Activated T-cell treated with anti-CD3 and anti-CD28 coated beads, Interleukin-2, amount 50 U/mL, for 1 hour (primary cell): ENCODE results near the gene WTAP.
"Not testable (repeated sequence)": the region's sequence is repeated elsewhere in the genome, so short reads cannot be mapped to it uniquely, and the experiment has no call there.

ENCODE experiments used
- DNase-seq: peaks from one replicate; pipeline ENCODE4 v3.0.0-alpha.2; 2020

Gene WTAP

GRCh38 chr6:159726918-159727716, at the start of gene WTAP:
Gene WTAP (plus strand): TSS chr6:159727506. CDS start chr6:159736266, 8,760 bp downstream.
- DNase-seq: peak; percentile 96

GRCh38 chr6:159677506-159678165, 49.7 kb upstream of the WTAP start:
- no peak for DNase-seq

- DNase-seq: no peak
These were observed 48.7 kb upstream of the WTAP start for GRCh38 chr6:159678574-159678973.

- DNase-seq: no peak
These were observed 47.9 kb upstream of the WTAP start for GRCh38 chr6:159679091-159680077.

GRCh38 chr6:159680104-159680503, 47.2 kb upstream of the WTAP start:
- DNase-seq: no peak

- DNase-seq: no peak
These were observed 46.0 kb upstream of the WTAP start for GRCh38 chr6:159681191-159681880.

- DNase-seq: no peak
These were observed 45.0 kb upstream of the WTAP start for GRCh38 chr6:159682295-159682694.

- DNase-seq: no peak
These were observed 44.5 kb upstream of the WTAP start for GRCh38 chr6:159682810-159683209.

GRCh38 chr6:159684013-159684304, 43.3 kb upstream of the WTAP start:
- no peak for DNase-seq

GRCh38 chr6:159686040-159686439, 41.3 kb upstream of the WTAP start:
- no peak for DNase-seq

GRCh38 chr6:159686703-159687102, 40.6 kb upstream of the WTAP start:
- DNase-seq: no peak

- DNase-seq: no peak
These were observed 40.0 kb upstream of the WTAP start for GRCh38 chr6:159687341-159687740.

GRCh38 chr6:159688266-159688905, 38.9 kb upstream of the WTAP start:
- DNase-seq: no peak

- DNase-seq: no peak
These were observed 38.3 kb upstream of the WTAP start for GRCh38 chr6:159689001-159689400.

GRCh38 chr6:159690135-159690534, 37.2 kb upstream of the WTAP start:
- not testable (repeated sequence) for DNase-seq

GRCh38 chr6:159691133-159691962, 36.0 kb upstream of the WTAP start:
- no peak for DNase-seq

GRCh38 chr6:159691963-159692287, 35.4 kb upstream of the WTAP start:
- DNase-seq: no peak

- peak; percentile 62 for DNase-seq
These were observed 34.8 kb upstream of the WTAP start for GRCh38 chr6:159692303-159693127.

GRCh38 chr6:159693128-159693893, 34.0 kb upstream of the WTAP start, which contains the start of gene SOD2:
Gene SOD2 (minus strand): TSS chr6:159693241. CDS start chr6:159693167, 74 bp downstream.
- peak; percentile 91 for DNase-seq
